Coronary artery (tissue), 2 donors: ENCODE results near the gene IQSEC3.

Experiments
- DNase-seq: peaks from one replicate; pipeline ENCODE4 v3.0.0-alpha.2; 2017; ENCODE audit warnings: low spot score
- H3K27ac ChIP-seq, 2 donors: fragments of 200-600 bp; sonication (generic); one replicate each; pipeline ENCODE4 v1.5.1; 2016 to 2019
- H3K4me3 ChIP-seq: fragments of 200-600 bp; sonication (generic); 2 replicates; pipeline ENCODE4 v1.5.1; 2016; ENCODE audit warnings: mild to moderate bottlenecking, moderate library complexity
- CTCF ChIP-seq: fragments of 200-600 bp; sonication (generic); IDR thresholded peaks from one replicate; pipeline ENCODE4 v1.5.1; 2019; ENCODE audit warnings: antibody characterized with exemption

Gene IQSEC3

DNA sequence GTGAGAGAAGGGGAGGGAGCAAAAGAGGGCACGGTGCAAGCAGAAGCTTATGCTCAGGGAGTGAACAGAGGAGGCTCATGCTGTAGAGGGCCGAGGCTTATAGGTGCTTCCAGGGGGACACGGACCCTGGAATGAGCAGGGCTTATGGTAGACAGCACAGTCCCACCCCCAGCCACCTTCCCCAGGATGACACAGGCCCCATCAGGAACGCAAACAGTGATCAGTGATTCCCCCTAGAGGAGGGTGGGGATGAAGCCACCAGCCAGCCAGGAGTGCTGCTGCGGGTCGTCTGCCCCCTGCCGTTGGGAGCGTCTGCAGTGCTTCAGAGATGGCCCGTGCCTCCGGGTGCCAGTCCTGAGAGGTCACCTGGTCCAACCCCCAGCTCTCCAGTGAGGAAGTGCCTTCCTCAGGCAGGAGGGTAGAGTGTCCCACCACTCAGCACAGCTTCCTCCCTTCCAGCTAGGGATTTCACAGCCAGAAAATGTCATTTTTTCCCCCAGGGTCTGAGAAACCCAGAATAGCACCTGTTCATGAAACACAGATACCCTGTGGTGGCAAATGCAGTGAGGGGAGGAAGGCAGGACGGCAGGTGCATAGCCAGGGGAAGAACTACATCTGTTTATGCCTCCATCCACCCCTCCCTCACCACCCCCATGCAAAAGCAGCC, 86.6 kb downstream of the IQSEC3 start:
- H3K4me3 ChIP-seq: no peak overlapping the region
- no peak overlapping the region for H3K27ac ChIP-seq
- TF ChIP-seq CTCF: no peak
- DNase-seq: no peak

- no peak overlapping the region for H3K4me3 ChIP-seq
- DNase-seq: no peak
- no peak for TF ChIP-seq CTCF
- no peak overlapping the region for H3K27ac ChIP-seq
Observed at GRCh38 chr12:154058-154457, 87.5 kb downstream of the IQSEC3 start.

DNA sequence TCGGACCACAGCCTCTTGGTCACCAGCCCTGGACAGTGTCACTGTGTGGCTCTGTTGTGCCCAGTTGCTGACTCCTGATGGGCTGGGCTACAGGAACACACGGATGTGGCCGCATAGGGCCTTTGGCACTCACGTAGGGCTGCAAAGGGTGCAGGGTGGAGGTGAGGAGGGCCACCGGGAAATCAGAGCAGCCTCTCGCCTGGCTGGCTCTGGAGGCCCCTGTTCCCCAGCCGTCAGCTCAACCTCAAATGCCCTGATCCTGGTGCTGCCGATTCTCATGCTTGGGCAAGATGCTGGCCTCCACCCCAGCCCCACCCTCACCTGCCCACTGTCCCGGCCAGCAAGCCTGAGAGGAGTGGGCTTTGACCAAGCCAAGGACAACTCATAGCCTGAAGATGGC, 88.4 kb downstream of the IQSEC3 start:
- no peak overlapping the region for H3K27ac ChIP-seq
- no peak for DNase-seq
- TF ChIP-seq CTCF: no peak
- no peak overlapping the region for H3K4me3 ChIP-seq

DNA sequence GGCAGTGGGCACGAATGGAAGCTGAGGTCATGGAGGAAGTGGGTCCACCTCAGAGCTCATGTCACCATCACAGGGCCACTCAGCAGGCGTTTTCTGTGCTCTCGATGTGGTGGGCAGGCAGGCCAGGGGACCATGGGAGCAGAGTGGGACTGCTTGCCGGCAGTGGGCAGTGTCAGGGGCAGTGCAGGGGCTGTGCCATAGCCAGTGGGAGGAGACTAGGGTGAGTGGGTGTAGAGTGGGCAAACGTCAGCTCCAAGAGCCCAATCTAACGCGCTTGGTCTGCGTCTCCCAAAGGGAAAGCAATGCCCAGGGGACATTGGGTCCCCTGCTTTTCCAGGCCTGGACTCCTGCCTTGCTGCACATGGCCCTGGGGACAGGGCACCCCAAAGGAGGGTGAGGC, 89.1 kb downstream of the IQSEC3 start:
- H3K4me3 ChIP-seq: no peak overlapping the region
- H3K27ac ChIP-seq: no peak overlapping the region
- DNase-seq: no peak
- no peak for TF ChIP-seq CTCF

- no peak for DNase-seq
- no peak overlapping the region for H3K27ac ChIP-seq
- TF ChIP-seq CTCF: no peak
- H3K4me3 ChIP-seq: no peak overlapping the region
Observed at GRCh38 chr12:156945-157344, 90.4 kb downstream of the IQSEC3 start.

DNA sequence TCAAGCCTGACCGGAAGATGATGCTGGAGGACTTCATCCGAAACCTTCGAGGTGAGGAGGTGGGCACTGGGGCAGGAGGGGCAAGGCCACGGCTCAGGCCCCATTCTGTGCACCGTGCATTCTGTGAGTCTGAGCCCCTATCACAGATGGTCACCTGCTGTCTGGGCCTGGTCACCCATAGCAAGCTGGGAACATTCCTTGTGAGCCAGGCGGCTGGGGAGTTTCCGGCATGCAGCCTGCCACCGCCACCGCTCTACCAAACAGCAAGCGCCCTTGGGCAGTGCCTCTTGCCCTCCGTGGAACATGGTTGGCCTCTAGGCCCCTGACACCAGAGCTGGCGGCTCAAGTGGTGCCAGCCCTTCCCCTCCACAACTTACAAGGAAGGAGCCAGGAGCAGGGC, 91.1 kb downstream of the IQSEC3 start:
- Histone ChIP-seq H3K27ac (no peak overlapping the region), H3K4me3 (no peak overlapping the region)
- DNase-seq: no peak
- TF ChIP-seq CTCF: no peak

DNA sequence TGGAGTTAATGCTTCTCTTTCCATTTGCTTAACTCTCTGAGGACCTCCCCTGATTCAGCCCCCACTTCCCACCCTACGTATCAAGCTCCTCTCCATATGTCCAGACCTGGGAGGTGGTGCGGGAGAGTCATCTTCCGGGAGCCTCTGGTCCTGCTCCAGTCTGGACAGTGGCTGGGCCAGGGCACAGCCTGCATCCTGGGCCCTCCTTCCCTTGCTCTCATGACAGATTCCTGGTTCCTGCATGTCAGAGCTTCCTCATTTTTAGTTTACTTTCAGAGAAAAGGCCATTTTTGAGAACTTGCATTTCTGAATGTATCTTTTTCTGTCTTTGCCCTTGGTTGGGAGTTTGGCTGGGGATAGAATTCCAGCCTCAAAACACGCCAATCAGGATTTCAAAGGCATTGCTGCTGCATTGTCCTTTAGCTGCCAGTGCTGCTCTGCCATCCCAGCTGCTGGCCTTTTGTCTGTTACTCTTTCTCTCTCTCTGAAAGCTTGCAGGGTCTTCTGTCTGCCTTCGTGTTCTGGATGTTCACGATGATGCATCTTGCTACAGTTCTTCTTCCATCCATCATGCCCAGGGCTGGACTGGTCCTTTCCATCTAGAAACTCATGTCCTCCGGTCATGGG, 92.7 kb downstream of the IQSEC3 start:
- TF ChIP-seq CTCF: no peak
- no peak overlapping the region for H3K27ac ChIP-seq
- no peak overlapping the region for H3K4me3 ChIP-seq
- DNase-seq: no peak
